HG02852 (cell line): ENCODE data around the gene TBX15.

Experiments used
- ATAC-seq: cut with Tn5 transposase; IDR thresholded peaks from one replicate; pipeline ENCODE4 v1.9.1; 2021; ENCODE audit warnings: mild to moderate bottlenecking, moderate library complexity; ENCODE audit not compliant: unreplicated experiment

TBX15 gene

GRCh38 chr1:119002028-119002686 lies 14.0 kb upstream of the TBX15 start:
- ATAC-seq = no peak

GRCh38 chr1:119001181-119002027 lies 13.3 kb upstream of the TBX15 start:
- no peak for ATAC-seq

DNA sequence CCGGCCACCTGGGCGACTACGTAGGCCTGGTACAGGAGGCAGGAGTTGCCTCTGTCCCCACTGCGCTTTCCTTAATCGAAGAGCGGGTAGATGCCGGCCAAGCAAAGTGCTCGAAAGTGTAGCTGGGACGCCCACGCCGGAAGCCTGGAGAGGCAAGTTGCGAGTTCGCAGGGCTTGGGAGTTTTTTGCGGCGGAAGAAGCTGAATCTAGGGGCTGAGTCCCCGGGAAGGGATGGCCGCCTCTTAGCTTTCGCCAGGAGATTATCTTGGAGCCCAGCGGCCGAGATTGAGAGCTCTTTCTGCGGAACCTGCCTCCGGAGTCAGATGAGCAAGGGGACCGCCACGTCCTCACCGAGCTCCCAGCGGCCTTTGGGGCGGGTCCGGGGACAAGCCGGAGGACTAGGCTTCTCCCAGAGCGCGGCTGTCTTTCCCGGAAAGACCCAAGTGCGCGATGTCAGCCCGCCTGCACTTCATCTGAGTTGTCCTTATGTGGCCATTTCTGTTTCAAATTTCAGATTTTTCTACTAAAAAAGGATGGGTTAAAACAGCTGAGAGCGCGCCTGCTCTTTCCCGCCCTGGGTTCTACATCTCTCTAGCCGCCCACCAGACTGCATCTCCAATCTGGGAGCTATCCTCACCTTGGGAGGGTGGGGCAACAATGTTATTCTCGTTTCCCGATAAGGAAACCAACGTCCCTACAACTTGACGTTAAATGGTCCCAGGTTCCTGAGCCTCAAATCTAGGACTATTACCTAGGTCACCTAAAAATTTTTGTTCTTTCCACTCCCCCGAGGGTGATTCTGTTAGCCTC lies 12.4 kb upstream of the TBX15 start:
- ATAC-seq = peak; percentile 40

- ATAC-seq = no peak
Measured at GRCh38 chr1:118999348-119000071, 11.4 kb upstream of the TBX15 start.

DNA sequence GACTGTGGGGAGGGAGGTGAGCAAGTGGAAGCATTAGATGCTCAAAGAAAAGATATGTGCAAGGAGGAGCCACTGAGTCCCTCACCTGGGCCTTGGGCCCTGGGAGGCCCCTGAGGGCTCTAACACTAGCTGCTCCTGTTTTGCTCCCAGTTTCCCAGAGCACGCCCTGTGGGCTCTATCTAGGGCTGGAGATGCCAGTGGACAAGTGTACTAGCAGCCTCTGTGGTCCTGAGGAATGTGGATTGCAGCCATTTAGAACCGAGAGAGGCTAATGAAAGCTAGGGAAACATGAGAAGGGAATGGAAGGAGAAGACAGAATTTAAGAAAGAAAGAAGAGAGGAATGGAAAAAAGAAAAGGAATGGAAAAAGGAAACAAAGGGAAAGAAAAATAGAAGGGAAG lies 10.0 kb upstream of the TBX15 start:
- ATAC-seq = no peak

DNA sequence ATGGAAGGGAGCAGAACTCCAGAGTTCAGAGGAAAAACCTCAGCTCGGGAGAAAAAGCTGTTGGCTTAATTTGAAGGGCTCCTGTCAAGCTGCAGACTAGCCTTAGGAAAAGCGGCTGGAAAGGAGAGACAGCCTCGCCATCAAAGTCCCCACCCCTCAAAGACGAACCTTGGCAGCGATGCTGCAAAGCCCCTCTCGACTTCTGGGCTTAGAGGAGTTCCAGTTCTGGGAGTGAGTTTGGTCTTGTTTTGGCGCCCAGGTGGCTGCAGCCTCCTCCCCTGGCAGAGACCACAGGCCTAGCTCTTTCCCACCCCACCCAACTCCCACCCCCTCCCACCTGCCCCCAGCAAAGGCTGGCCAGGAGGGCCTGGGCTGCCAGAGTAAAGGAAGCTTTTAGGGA lies 9.1 kb upstream of the TBX15 start:
- ATAC-seq = no peak

DNA sequence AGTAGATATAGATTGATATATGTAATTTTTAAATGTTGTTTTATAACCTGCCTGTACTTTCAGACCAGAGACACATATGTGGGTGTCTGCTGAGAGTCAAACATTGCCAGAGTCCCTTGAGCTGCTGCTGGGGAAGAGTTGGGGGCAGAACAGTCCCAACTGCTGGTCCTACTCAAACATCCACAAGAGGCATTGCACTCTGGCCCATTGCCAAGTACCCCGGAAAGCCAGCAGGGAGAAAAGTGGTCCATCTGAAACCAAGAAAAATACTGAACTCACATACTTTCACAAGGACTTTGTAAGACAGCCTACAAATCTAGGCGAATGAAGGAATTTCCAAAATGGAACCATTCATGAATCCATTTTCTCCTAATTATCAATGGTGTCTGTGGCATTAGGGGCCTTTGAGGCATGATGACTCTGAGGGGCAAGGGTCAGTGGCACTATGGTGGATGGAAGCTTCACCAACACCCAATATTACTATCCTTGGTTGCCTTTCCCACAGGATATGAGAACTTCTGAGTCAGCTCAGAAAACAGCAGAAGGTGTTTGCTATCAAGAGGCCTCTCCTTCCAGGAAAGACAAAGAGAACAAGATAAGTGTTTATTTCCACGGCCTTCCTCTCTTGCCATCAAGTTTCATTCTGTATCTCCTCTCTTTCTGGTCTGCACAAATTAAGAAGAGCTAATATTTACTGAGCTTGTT lies 7.3 kb upstream of the TBX15 start:
- ATAC-seq = no peak

GRCh38 chr1:118993700-118994026 lies 5.5 kb upstream of the TBX15 start:
- ATAC-seq = no peak

- no peak for ATAC-seq
Measured at GRCh38 chr1:118992868-118993699, 4.9 kb upstream of the TBX15 start.

DNA sequence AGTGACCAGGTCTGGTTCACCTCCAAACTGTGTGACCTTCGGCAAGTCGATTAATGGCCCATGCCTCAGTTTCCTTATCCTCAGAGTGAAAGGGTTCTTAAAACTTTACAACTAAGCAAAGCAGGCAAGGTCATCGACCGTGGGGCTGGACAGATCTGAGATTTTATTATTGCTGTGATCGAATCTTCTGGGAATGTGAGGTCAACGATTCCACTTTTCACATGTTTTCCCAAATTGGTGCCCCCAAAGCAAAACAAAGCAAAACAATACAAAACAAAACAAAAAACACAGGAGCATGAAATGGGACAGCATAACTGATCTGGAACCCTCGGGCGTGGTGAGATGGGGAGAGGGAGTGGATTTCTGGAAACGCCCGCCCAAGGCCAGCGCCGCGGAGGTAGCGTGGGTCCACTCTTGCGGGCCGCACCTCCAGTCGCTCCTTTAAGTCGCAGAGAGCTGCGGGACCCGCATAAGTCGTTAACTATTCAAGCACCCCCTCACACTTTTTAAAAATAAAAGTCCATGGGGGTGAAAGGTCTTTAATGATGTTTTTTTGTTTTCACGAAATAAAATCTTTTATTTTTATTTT lies 4.2 kb upstream of the TBX15 start:
- no peak for ATAC-seq

DNA sequence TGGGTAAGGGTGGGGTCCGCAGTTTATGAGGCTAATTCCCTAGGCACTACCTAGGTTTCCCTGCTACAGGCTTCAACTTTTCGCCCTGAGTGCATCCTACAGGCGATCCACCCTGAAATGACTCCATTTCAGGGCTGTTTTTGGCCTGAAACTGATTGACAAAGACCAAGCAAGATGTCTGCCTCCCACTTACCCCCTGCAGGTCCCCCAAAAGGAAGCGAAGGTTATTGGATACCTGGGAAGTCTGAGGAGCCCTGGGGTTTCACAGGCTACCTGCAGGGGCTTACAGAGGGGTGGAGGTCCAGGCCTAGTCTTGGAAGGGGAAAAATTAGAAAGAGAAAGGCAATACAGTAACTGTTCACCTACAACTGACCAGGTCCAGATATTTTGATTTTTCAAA lies 3.3 kb upstream of the TBX15 start:
- ATAC-seq = no peak

DNA sequence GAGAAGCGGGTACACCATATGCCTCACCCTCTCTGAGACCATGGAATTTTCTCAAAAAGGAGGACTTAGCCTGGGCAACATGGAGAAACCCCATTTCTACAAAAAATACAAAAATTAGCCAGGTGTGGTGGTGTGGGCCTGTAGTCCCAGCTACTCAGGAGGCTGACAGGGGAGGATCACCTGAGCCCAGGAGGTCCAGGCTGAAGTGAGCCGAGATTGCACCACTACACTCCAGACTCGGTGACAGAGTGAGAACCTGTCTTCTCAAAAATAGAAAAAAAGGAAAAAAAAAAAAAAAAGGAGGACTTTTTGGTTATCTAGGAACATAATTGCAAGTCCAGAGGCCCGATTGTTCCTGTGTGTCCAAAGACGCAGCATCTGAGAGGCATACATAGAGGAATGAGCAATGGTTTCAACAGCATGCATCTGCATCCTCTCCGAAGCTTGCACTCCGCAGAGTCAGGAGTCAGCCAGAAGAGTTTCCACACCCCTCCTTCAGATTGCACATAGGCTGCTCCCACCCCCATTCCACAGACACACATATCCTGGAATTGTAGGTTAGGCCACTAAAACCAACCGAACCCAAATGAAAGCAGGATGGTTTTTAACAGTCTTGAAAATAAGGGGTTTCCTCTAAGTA lies 2.5 kb upstream of the TBX15 start:
- ATAC-seq = no peak

- no peak for ATAC-seq
Measured at GRCh38 chr1:118989878-118990378, 1.8 kb upstream of the TBX15 start.

GRCh38 chr1:118989006-118989815 lies 1.1 kb upstream of the TBX15 start:
- no peak for ATAC-seq

GRCh38 chr1:118987468-118988185 lies 516 bp downstream of the TBX15 start:
- ATAC-seq = no peak

GRCh38 chr1:118986555-118987467 lies 1.3 kb downstream of the TBX15 start:
- ATAC-seq = no peak
